Adrenal gland (tissue), 5 donors: Measurements from ENCODE around the gene SNX11.

Experiments used
- CTCF ChIP-seq, 6 experiments: fragments of 450-650 bp in 4 of 6; fragments of 200-600 bp in 2 of 6; sonication (generic) in 1 of 6; IDR thresholded peaks; 1 replicate in 5 of 6; 2 replicates in 1 of 6; pipeline versions ENCODE4 v1.5.1 to v1.8.0; 2016 to 2021; ENCODE audit warnings: antibody characterized with exemption in 6 of 6, mild to moderate bottlenecking in 2 of 6, moderate library complexity in 1 of 6
- POLR2A ChIP-seq, 2 donors: fragments of 450-650 bp; IDR thresholded peaks; one replicate each; pipeline ENCODE4 v1.6.1; 2017; ENCODE audit warnings: antibody characterized with exemption in 2 of 2, mild to moderate bottlenecking in 2 of 2, moderate library complexity in 1 of 2
- donor health status: DM: no; HTN: no; CAD: no.

GRCh38 chr17:48159232-48159631 lies 51.7 kb downstream of the SNX11 start:
- TF ChIP-seq CTCF (IDR thresholded peaks at IDR 0.05) (no peak), POLR2A (IDR thresholded peaks at IDR 0.05) (no peak)
